OCI-LY7 (cell line): ENCODE results near the gene LHX3. TPM values are rescaled to one million over a fixed set of nuclear protein-coding genes. Genes with fewer than 3 reads are reported as not detected.

Source experiments
- BruUV-seq: library from RNA; stranded (reverse); fragments of 400-500 nt; replicated peaks from 2 replicates; lab custom pipeline; 2021; lab: Mats Ljungman, UMichigan
- CTCF ChIA-PET: fragments of 300-600 bp; sonication (Branson Sonifier 250); formaldehyde crosslinking; loops from one replicate; lab custom pipeline; 2022; ENCODE audit warnings: antibody characterized with exemption; ENCODE audit not compliant: unreplicated experiment; lab: Charles Lee
- POLR2A ChIA-PET: fragments of 300-600 bp; sonication (Branson Sonifier 250); formaldehyde crosslinking; loops from one replicate; lab custom pipeline; 2022; ENCODE audit warnings: antibody characterized with exemption; lab: Charles Lee
- DNase-seq: peaks from one replicate; pipeline ENCODE4 v3.0.0-alpha.2; 2015; ENCODE audit warnings: low spot score
- H2AFZ ChIP-seq: fragments of 200-600 bp; sonication (generic), shearing (Covaris generic); 2 replicates; pipeline ENCODE4 v1.6.1; 2014; ENCODE audit warnings: mild to moderate bottlenecking, antibody characterized with exemption, low read length, moderate library complexity
- H3K27ac ChIP-seq: fragments of 200-600 bp; sonication (generic); 2 replicates; pipeline ENCODE4 v1.5.1; 2014; ENCODE audit warnings: mixed run types, low read depth, mild to moderate bottlenecking, moderate library complexity, low read length, inconsistent platforms; ENCODE audit not compliant: poor library complexity, severe bottlenecking
- H3K36me3 ChIP-seq: fragments of 200-600 bp; sonication (generic); 2 replicates; pipeline ENCODE4 v1.6.1; 2014; ENCODE audit warnings: mild to moderate bottlenecking, antibody characterized with exemption, low read length, moderate library complexity, mixed read lengths; ENCODE audit not compliant: insufficient read depth
- H3K4me1 ChIP-seq: fragments of 200-600 bp; sonication (generic); 2 replicates; pipeline ENCODE4 v1.5.1; 2014; ENCODE audit warnings: mild to moderate bottlenecking, low read length; ENCODE audit not compliant: insufficient read depth, poor library complexity, severe bottlenecking
- H3K4me2 ChIP-seq: fragments of 200-600 bp; sonication (generic); 2 replicates; pipeline ENCODE4 v1.6.1; 2014; ENCODE audit warnings: mild to moderate bottlenecking, low read length
- H3K4me3 ChIP-seq: fragments of 200-600 bp; sonication (generic); 2 replicates; pipeline ENCODE4 v1.5.1; 2014; ENCODE audit warnings: mild to moderate bottlenecking, low read depth, low read length; ENCODE audit not compliant: poor library complexity, severe bottlenecking
- H3K79me2 ChIP-seq: fragments of 200-600 bp; sonication (generic); 2 replicates; pipeline ENCODE4 v1.6.1; 2016; ENCODE audit warnings: low read depth, mild to moderate bottlenecking, low read length, moderate library complexity, mixed read lengths; ENCODE audit not compliant: insufficient read depth
- H3K9me2 ChIP-seq: fragments of 200-600 bp; sonication (generic); 2 replicates; pipeline ENCODE4 v1.6.1; 2016; ENCODE audit warnings: mild to moderate bottlenecking, low read length, mixed read lengths; ENCODE audit not compliant: insufficient read depth
- H3K9me3 ChIP-seq: fragments of 200-600 bp; sonication (generic); 2 replicates; pipeline ENCODE4 v1.6.1; 2014; ENCODE audit warnings: mild to moderate bottlenecking, mixed run types, low read length, mixed read lengths
- H4K20me1 ChIP-seq: fragments of 200-600 bp; sonication (generic); 2 replicates; pipeline ENCODE4 v1.6.1; 2014; ENCODE audit warnings: mild to moderate bottlenecking, antibody characterized with exemption, low read length, moderate library complexity, mixed read lengths; ENCODE audit not compliant: insufficient read depth
- CTCF ChIP-seq: fragments of 200-600 bp; sonication (generic); conservative IDR thresholded peaks from 2 replicates; pipeline ENCODE4 v1.5.1; 2014; ENCODE audit warnings: mild to moderate bottlenecking, antibody characterized with exemption, low read length, moderate library complexity, mixed read lengths
- EZH2phosphoT487 ChIP-seq: fragments of 200-600 bp; sonication (generic); IDR thresholded peaks from 2 replicates; pipeline ENCODE4 v1.6.1; 2018; ENCODE audit warnings: low read depth, borderline replicate concordance, mild to moderate bottlenecking, mixed run types, antibody characterized with exemption, low read length, moderate library complexity, mixed read lengths
- intact Hi-C: fragments of 100-400 bp; cut with micrococcal nuclease; formaldehyde crosslinking; loops from one replicate; pipeline ENCODE4 v1.10.0; 2022; ENCODE audit not compliant: unreplicated experiment
- total RNA-seq, 2 experiments: library from RNA; depleted of rRNA in 1 of 2; stranded (reverse); fragments of >200 nt in 1 of 2; shearing (Covaris generic) in 1 of 2; gene quantifications; 2 replicates each; pipeline ENCODE4 v1.2.3, GENCODE V29; 2014 to 2022

Gene LHX3
- total RNA-seq, 2 experiments from 2014 or later: 0.15 TPM; not detected in 1

- Histone ChIP-seq H2AFZ (no peak overlapping the region), H3K27ac (no peak overlapping the region), H3K4me2 (peak overlapping the region; percentile 24), H3K9me3 (no peaks in the 10 kb centered on the region), H4K20me1 (no peaks in the 10 kb centered on the region), H3K36me3 (no peaks in the 10 kb centered on the region), H3K4me1 (peaks cover 16% of the 10 kb centered on the region), H3K9me2 (no peaks in the 10 kb centered on the region), H3K79me2 (no peaks in the 10 kb centered on the region), H3K4me3 (no peak overlapping the region)
- no peak for DNase-seq
- intact Hi-C loops: no loop called here
- CTCF ChIA-PET: no interaction called here
- TF ChIP-seq EZH2phosphoT487 (no peak), CTCF (no peak)
- POLR2A ChIA-PET: no interaction called here
- no TSS peak for BruUV-seq
Measured at GRCh38 chr9:136197084-136197875, 7.6 kb downstream of the LHX3 start.

DNA sequence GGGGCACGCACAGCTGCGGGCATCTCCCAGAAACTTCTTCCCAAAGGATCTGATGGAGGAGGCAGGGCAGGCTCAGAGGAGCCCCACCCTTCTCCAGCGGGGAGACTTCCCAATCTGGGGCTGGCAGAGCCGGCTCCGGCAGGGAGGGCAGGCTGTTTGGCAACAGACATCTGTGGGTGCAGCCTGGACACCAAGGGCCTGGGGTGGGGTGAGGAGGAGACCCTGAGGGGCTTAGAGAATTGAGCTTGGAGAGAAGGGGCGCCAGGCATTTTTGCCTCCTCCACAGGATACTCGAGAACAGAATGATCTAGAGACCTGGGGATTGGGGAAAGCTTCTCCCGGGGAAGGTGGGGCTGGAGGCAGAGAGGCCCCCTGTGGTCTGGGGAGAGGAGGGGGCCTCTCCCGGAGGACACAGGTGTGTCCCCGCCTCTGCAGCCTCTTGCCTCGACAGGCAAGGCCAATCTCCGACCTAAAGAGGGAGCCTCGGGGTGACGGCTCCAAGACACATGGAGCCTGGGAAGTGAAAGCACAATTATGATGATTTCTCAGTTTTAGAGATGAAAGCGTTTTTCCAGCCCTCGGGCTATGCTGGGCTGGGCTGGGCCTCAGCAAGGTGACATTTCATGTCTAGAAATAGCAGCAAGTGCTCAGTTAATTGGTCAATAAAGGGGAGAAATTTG, 8.4 kb downstream of the LHX3 start:
- H2AFZ ChIP-seq: no peak overlapping the region
- intact Hi-C loops: no loop called here
- H4K20me1 ChIP-seq: no peaks in the 10 kb centered on the region
- H3K4me1 ChIP-seq: peaks cover 19% of the 10 kb centered on the region
- ChIA-PET POLR2A (no interaction called here), CTCF (no interaction called here)
- no TSS peak for BruUV-seq
- peak overlapping the region; percentile 24 for H3K4me2 ChIP-seq
- no peaks in the 10 kb centered on the region for H3K36me3 ChIP-seq
- DNase-seq: peak; percentile 33
- TF ChIP-seq EZH2phosphoT487 (no peak), CTCF (no peak)
- no peaks in the 10 kb centered on the region for H3K9me3 ChIP-seq
- no peaks in the 10 kb centered on the region for H3K79me2 ChIP-seq
- no peak overlapping the region for H3K27ac ChIP-seq
- no peak overlapping the region for H3K4me3 ChIP-seq
- H3K9me2 ChIP-seq: no peaks in the 10 kb centered on the region

DNA sequence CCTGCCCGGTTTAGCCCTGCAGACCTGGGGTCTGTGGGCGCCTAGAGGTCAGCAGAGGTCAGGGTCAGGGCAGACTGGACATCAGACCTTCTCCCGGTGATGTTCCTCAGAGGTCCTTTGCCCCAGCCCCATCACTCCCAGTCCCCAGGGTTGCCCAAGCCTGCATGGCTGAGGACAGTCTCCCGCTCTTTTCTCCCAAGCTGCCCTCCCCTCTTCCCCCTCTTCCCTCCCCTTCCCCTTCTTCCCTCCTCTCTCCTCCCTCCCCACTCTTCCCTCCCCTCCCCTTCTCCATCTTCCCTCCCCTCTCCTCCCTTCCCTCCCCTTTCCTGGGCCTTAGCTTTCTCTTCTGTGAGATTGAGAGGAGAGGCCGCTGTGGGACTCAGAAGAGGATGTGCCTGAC, 10.4 kb downstream of the LHX3 start:
- Histone ChIP-seq H3K79me2 (no peaks in the 10 kb centered on the region), H3K4me3 (no peak overlapping the region), H3K9me3 (no peaks in the 10 kb centered on the region), H3K4me1 (peaks cover 19% of the 10 kb centered on the region), H3K36me3 (no peaks in the 10 kb centered on the region), H4K20me1 (no peaks in the 10 kb centered on the region), H3K4me2 (no peak overlapping the region), H3K27ac (no peak overlapping the region), H2AFZ (no peak overlapping the region), H3K9me2 (no peaks in the 10 kb centered on the region)
- no TSS peak for BruUV-seq
- no peak for DNase-seq
- intact Hi-C loops: no loop called here
- no peak for TF ChIP-seq EZH2phosphoT487
- no peak for TF ChIP-seq CTCF
- CTCF ChIA-PET: no interaction called here
- POLR2A ChIA-PET: no interaction called here
